ENCODE measurements around the gene TLR6. TPM values are rescaled to one million over a fixed set of nuclear protein-coding genes. Genes with fewer than 3 reads are reported as not detected.
A peak's percentile ranks its signal among the peaks of the same experiment; 100 is the strongest.

TLR6 gene
- total and polyA plus RNA-seq, 4 donors, result 0.33 to 12.8 (median 3.3) TPM

GRCh38 chr4:38837334-38837733, 19.3 kb downstream of the TLR6 start:
- Histone ChIP-seq H3K9me3 (ENCODE audit: control insufficient read depth, low read length) (no peaks in the 10 kb centered on the region), H3K4me1 (ENCODE audit: control insufficient read depth in 1 of 2, insufficient read depth in 2 of 2, low read length in 2 of 2) (no peaks in the 10 kb centered on the region), H3K4me3 (ENCODE audit: low read length in 2 of 2) (no peak overlapping the region), H3K27ac (ENCODE audit: low read depth in 1 of 2, low read length in 2 of 2) (no peak overlapping the region), H3K36me3 (ENCODE audit: control insufficient read depth in 1 of 2, insufficient read depth in 2 of 2, low read length in 1 of 2) (no peaks in the 10 kb centered on the region), H3K27me3 (ENCODE audit: control insufficient read depth in 1 of 2, insufficient read depth in 2 of 2, low read length in 1 of 2) (no peaks in the 10 kb centered on the region)
- ATAC-seq (ENCODE audit: low FRiP score), result no peak
- intact Hi-C loops (cut with DNase I), result no loop called here
- DNase-seq, result no peak

GRCh38 chr4:38834570-38834969, 22.0 kb downstream of the TLR6 start:
- no peaks in the 10 kb centered on the region for H3K9me3 ChIP-seq (ENCODE audit: control insufficient read depth, low read length)
- H3K4me3 ChIP-seq (ENCODE audit: low read length in 2 of 2), result no peak overlapping the region
- no peak for ATAC-seq (ENCODE audit: low FRiP score)
- DNase-seq, result no peak
- no peaks in the 10 kb centered on the region for H3K27me3 ChIP-seq (ENCODE audit: control insufficient read depth in 1 of 2, insufficient read depth in 2 of 2, low read length in 1 of 2)
- 83 to 86% methylated on average over 4 of the region's 4 CpGs for WGBS, 2 donors
- intact Hi-C loops (cut with DNase I), result no loop called here
- H3K36me3 ChIP-seq (ENCODE audit: control insufficient read depth in 1 of 2, insufficient read depth in 2 of 2, low read length in 1 of 2), result no peaks in the 10 kb centered on the region
- no peak overlapping the region for H3K27ac ChIP-seq (ENCODE audit: low read depth in 1 of 2, low read length in 2 of 2)
- no peaks in the 10 kb centered on the region for H3K4me1 ChIP-seq (ENCODE audit: control insufficient read depth in 1 of 2, insufficient read depth in 2 of 2, low read length in 2 of 2)

- DNase-seq (no peak), ATAC-seq (ENCODE audit: low FRiP score) (no peak)
- Histone ChIP-seq H3K27ac (ENCODE audit: low read depth in 1 of 2, low read length in 2 of 2) (no peak overlapping the region), H3K9me3 (ENCODE audit: control insufficient read depth, low read length) (no peaks in the 10 kb centered on the region), H3K4me3 (ENCODE audit: low read length in 2 of 2) (no peak overlapping the region), H3K27me3 (ENCODE audit: control insufficient read depth in 1 of 2, insufficient read depth in 2 of 2, low read length in 1 of 2) (no peaks in the 10 kb centered on the region), H3K36me3 (ENCODE audit: control insufficient read depth in 1 of 2, insufficient read depth in 2 of 2, low read length in 1 of 2) (no peaks in the 10 kb centered on the region), H3K4me1 (ENCODE audit: control insufficient read depth in 1 of 2, insufficient read depth in 2 of 2, low read length in 2 of 2) (no peaks in the 10 kb centered on the region)
- WGBS, 2 donors, result 90 to 92% methylated on average over 7 of the region's 7 CpGs
- intact Hi-C loops (cut with DNase I), result no loop called here
Measured at GRCh38 chr4:38832624-38833528, 23.7 kb downstream of the TLR6 start.

- ATAC-seq (ENCODE audit: low FRiP score), result no peak
Measured at GRCh38 chr4:38832206-38832605, 24.4 kb downstream of the TLR6 start.

GRCh38 chr4:38831653-38832052, 25.0 kb downstream of the TLR6 start:
- no peak for ATAC-seq (ENCODE audit: low FRiP score)
- Histone ChIP-seq H3K27ac (ENCODE audit: low read depth in 1 of 2, low read length in 2 of 2) (no peak overlapping the region), H3K27me3 (ENCODE audit: control insufficient read depth in 1 of 2, insufficient read depth in 2 of 2, low read length in 1 of 2) (no peaks in the 10 kb centered on the region), H3K36me3 (ENCODE audit: control insufficient read depth in 1 of 2, insufficient read depth in 2 of 2, low read length in 1 of 2) (no peaks in the 10 kb centered on the region), H3K4me3 (ENCODE audit: low read length in 2 of 2) (no peak overlapping the region), H3K9me3 (ENCODE audit: control insufficient read depth, low read length) (no peaks in the 10 kb centered on the region), H3K4me1 (ENCODE audit: control insufficient read depth in 1 of 2, insufficient read depth in 2 of 2, low read length in 2 of 2) (no peaks in the 10 kb centered on the region)
- intact Hi-C loops (cut with DNase I), result no loop called here
- DNase-seq, result no peak

More at GRCh38 chr4:38832206-38832605, 24.4 kb downstream of the TLR6 start:
- intact Hi-C loops (cut with DNase I), result no loop called here
- no peak for DNase-seq
- H3K4me1 ChIP-seq (ENCODE audit: control insufficient read depth in 1 of 2, insufficient read depth in 2 of 2, low read length in 2 of 2), result no peaks in the 10 kb centered on the region
- no peaks in the 10 kb centered on the region for H3K9me3 ChIP-seq (ENCODE audit: control insufficient read depth, low read length)
- no peak overlapping the region for H3K4me3 ChIP-seq (ENCODE audit: low read length in 2 of 2)
- 95% methylated on average over 1 of the region's 1 CpG for WGBS, 2 donors
- no peak overlapping the region for H3K27ac ChIP-seq (ENCODE audit: low read depth in 1 of 2, low read length in 2 of 2)
- H3K27me3 ChIP-seq (ENCODE audit: control insufficient read depth in 1 of 2, insufficient read depth in 2 of 2, low read length in 1 of 2), result no peaks in the 10 kb centered on the region
- no peaks in the 10 kb centered on the region for H3K36me3 ChIP-seq (ENCODE audit: control insufficient read depth in 1 of 2, insufficient read depth in 2 of 2, low read length in 1 of 2)

GRCh38 chr4:38829237-38829636, 27.4 kb downstream of the TLR6 start:
- H3K9me3 ChIP-seq (ENCODE audit: control insufficient read depth, low read length), result no peaks in the 10 kb centered on the region
- H3K4me3 ChIP-seq (ENCODE audit: low read length in 2 of 2), result no peak overlapping the region
- H3K27me3 ChIP-seq (ENCODE audit: control insufficient read depth in 1 of 2, insufficient read depth in 2 of 2, low read length in 1 of 2), result no peaks in the 10 kb centered on the region
- intact Hi-C loops (cut with DNase I), result no loop called here
- H3K36me3 ChIP-seq (ENCODE audit: control insufficient read depth in 1 of 2, insufficient read depth in 2 of 2, low read length in 1 of 2), result no peaks in the 10 kb centered on the region
- no peak overlapping the region for H3K27ac ChIP-seq (ENCODE audit: low read depth in 1 of 2, low read length in 2 of 2)
- DNase-seq (no peak), ATAC-seq (ENCODE audit: low FRiP score) (no peak)
- H3K4me1 ChIP-seq (ENCODE audit: control insufficient read depth in 1 of 2, insufficient read depth in 2 of 2, low read length in 2 of 2), result no peaks in the 10 kb centered on the region
- WGBS, 2 donors, result 93 to 94% methylated on average over 5 of the region's 5 CpGs

GRCh38 chr4:38823766-38824165, 32.9 kb downstream of the TLR6 start:
- WGBS, 2 donors, result 92 to 94% methylated on average over 27 of the region's 27 CpGs

GRCh38 chr4:38822748-38823303, 33.8 kb downstream of the TLR6 start:
- intact Hi-C loops (cut with DNase I), result no loop called here
- no peaks in the 10 kb centered on the region for H3K27me3 ChIP-seq (ENCODE audit: control insufficient read depth in 1 of 2, insufficient read depth in 2 of 2, low read length in 1 of 2)
- H3K9me3 ChIP-seq (ENCODE audit: control insufficient read depth, low read length), result no peaks in the 10 kb centered on the region
- 71 to 78% methylated on average over 5 of the region's 5 CpGs for WGBS, 2 donors
- ATAC-seq (ENCODE audit: low FRiP score) (no peak), DNase-seq (no peak)
- H3K27ac ChIP-seq (ENCODE audit: low read depth in 1 of 2, low read length in 2 of 2), result no peak overlapping the region
- H3K4me3 ChIP-seq (ENCODE audit: low read length in 2 of 2), result no peak overlapping the region
- H3K36me3 ChIP-seq (ENCODE audit: control insufficient read depth in 1 of 2, insufficient read depth in 2 of 2, low read length in 1 of 2), result no peaks in the 10 kb centered on the region
- H3K4me1 ChIP-seq (ENCODE audit: control insufficient read depth in 1 of 2, insufficient read depth in 2 of 2, low read length in 2 of 2), result no peaks in the 10 kb centered on the region

More at GRCh38 chr4:38823766-38824165, 32.9 kb downstream of the TLR6 start:
- intact Hi-C loops (cut with DNase I), result no loop called here
- Histone ChIP-seq H3K27me3 (ENCODE audit: control insufficient read depth in 1 of 2, insufficient read depth in 2 of 2, low read length in 1 of 2) (no peaks in the 10 kb centered on the region), H3K9me3 (ENCODE audit: control insufficient read depth, low read length) (no peaks in the 10 kb centered on the region), H3K4me3 (ENCODE audit: low read length in 2 of 2) (no peak overlapping the region), H3K36me3 (ENCODE audit: control insufficient read depth in 1 of 2, insufficient read depth in 2 of 2, low read length in 1 of 2) (no peaks in the 10 kb centered on the region), H3K27ac (ENCODE audit: low read depth in 1 of 2, low read length in 2 of 2) (no peak overlapping the region), H3K4me1 (ENCODE audit: control insufficient read depth in 1 of 2, insufficient read depth in 2 of 2, low read length in 2 of 2) (no peaks in the 10 kb centered on the region)
- no peak for DNase-seq
- peak; percentile 38 for ATAC-seq (ENCODE audit: low FRiP score)

- intact Hi-C loops (cut with DNase I), result no loop called here
- Histone ChIP-seq H3K9me3 (ENCODE audit: control insufficient read depth, low read length) (no peaks in the 10 kb centered on the region), H3K27ac (ENCODE audit: low read depth in 1 of 2, low read length in 2 of 2) (no peak overlapping the region), H3K27me3 (ENCODE audit: control insufficient read depth in 1 of 2, insufficient read depth in 2 of 2, low read length in 1 of 2) (no peaks in the 10 kb centered on the region), H3K4me3 (ENCODE audit: low read length in 2 of 2) (no peak overlapping the region), H3K4me1 (ENCODE audit: control insufficient read depth in 1 of 2, insufficient read depth in 2 of 2, low read length in 2 of 2) (no peaks in the 10 kb centered on the region), H3K36me3 (ENCODE audit: control insufficient read depth in 1 of 2, insufficient read depth in 2 of 2, low read length in 1 of 2) (no peaks in the 10 kb centered on the region)
- ATAC-seq (ENCODE audit: low FRiP score) (no peak), DNase-seq (no peak)
- 93 to 96% methylated on average over 3 of the region's 3 CpGs for WGBS, 2 donors
Measured at GRCh38 chr4:38821739-38822138, 34.9 kb downstream of the TLR6 start.
